Mesenchymal stem cell (in vitro differentiated cells and primary cell): ENCODE measurements around the gene CLEC4M.

Experiments
- DNase-seq: peaks from one replicate; pipeline ENCODE4 v3.0.0-alpha.2; 2013
- H2AFZ ChIP-seq: one replicate; pipeline ENCODE4 v1.6.1; 2013; ENCODE audit warnings: low read depth, mild to moderate bottlenecking, control low read depth, inconsistent platforms, low read length, moderate library complexity
- H2AK5ac ChIP-seq: 2 replicates; pipeline ENCODE4 v1.6.1; 2013; ENCODE audit warnings: low read length, moderate library complexity, mild to moderate bottlenecking, inconsistent platforms; ENCODE audit not compliant: severe bottlenecking
- H2BK120ac ChIP-seq: one replicate; pipeline ENCODE4 v1.6.1; 2013; ENCODE audit warnings: low read depth, mild to moderate bottlenecking, inconsistent platforms, low read length, moderate library complexity
- H2BK12ac ChIP-seq, 2 experiments: one replicate each; pipeline ENCODE4 v1.6.1; 2013; ENCODE audit warnings: inconsistent platforms in 2 of 2, low read length in 2 of 2, mild to moderate bottlenecking in 2 of 2, moderate library complexity in 2 of 2, control low read depth in 1 of 2
- H2BK15ac ChIP-seq: one replicate; pipeline ENCODE4 v1.6.1; 2013; ENCODE audit warnings: mild to moderate bottlenecking, low read depth, inconsistent platforms; ENCODE audit not compliant: poor library complexity, severe bottlenecking
- H2BK5ac ChIP-seq: 2 replicates; pipeline ENCODE4 v1.6.1; 2013; ENCODE audit warnings: low read depth, mild to moderate bottlenecking, low read length, control low read depth, inconsistent platforms; ENCODE audit not compliant: poor library complexity, severe bottlenecking
- H3K14ac ChIP-seq, 2 experiments: one replicate each; pipeline ENCODE4 v1.6.1; 2013; ENCODE audit warnings: inconsistent platforms in 2 of 2, low read length in 2 of 2, control low read depth in 1 of 2, mild to moderate bottlenecking in 1 of 2, moderate library complexity in 1 of 2
- H3K18ac ChIP-seq, 2 experiments: one replicate each; pipeline ENCODE4 v1.6.1; 2013; ENCODE audit warnings: inconsistent platforms in 2 of 2, low read length in 2 of 2, control low read depth in 1 of 2, low read depth in 1 of 2, mild to moderate bottlenecking in 1 of 2
- H3K23ac ChIP-seq, 2 experiments: one replicate each; pipeline ENCODE4 v1.6.1; 2013; ENCODE audit warnings: inconsistent platforms in 2 of 2, low read length in 2 of 2, mild to moderate bottlenecking in 2 of 2, moderate library complexity in 2 of 2, control low read depth in 1 of 2
- H3K27ac ChIP-seq: 2 replicates; pipeline ENCODE4 v1.5.1; 2013; ENCODE audit warnings: mild to moderate bottlenecking, moderate library complexity, low read length, control low read depth, inconsistent platforms; ENCODE audit not compliant: poor library complexity, severe bottlenecking
- H3K27me3 ChIP-seq, 2 experiments: 2 replicates each; pipeline versions ENCODE4 v1.6.1 to v1.7.0; 2013; ENCODE audit warnings: low read length in 2 of 2, mild to moderate bottlenecking in 2 of 2, moderate library complexity in 2 of 2, control low read depth in 1 of 2, inconsistent platforms in 1 of 2; ENCODE audit not compliant: control insufficient read depth in 1 of 2, insufficient read depth in 1 of 2
- H3K36me3 ChIP-seq, 2 experiments: 2 replicates each; pipeline versions ENCODE4 v1.6.1 to v1.7.0; 2013; ENCODE audit warnings: low read length in 2 of 2, control low read depth in 1 of 2, inconsistent platforms in 1 of 2, low read depth in 1 of 2, mild to moderate bottlenecking in 1 of 2; ENCODE audit not compliant: insufficient read depth in 2 of 2, control insufficient read depth in 1 of 2
- H3K4ac ChIP-seq, 2 experiments: one replicate each; pipeline ENCODE4 v1.6.1; 2013; ENCODE audit warnings: inconsistent platforms in 2 of 2, low read length in 2 of 2, mild to moderate bottlenecking in 2 of 2, moderate library complexity in 2 of 2, control low read depth in 1 of 2, low read depth in 1 of 2
- H3K4me1 ChIP-seq: 2 replicates; pipeline ENCODE4 v1.6.1; 2013; ENCODE audit warnings: low read depth, low read length, control low read depth; ENCODE audit not compliant: control insufficient read depth, insufficient read depth
- H3K4me2 ChIP-seq: 2 replicates; pipeline ENCODE4 v1.6.1; 2013; ENCODE audit warnings: low read length, mild to moderate bottlenecking, inconsistent platforms; ENCODE audit not compliant: poor library complexity, severe bottlenecking
- H3K4me3 ChIP-seq, 2 experiments: 2 replicates each; pipeline versions ENCODE4 v1.5.1 to v1.7.0; 2013; ENCODE audit warnings: low read length in 2 of 2, mild to moderate bottlenecking in 2 of 2, control low read depth in 1 of 2, low read depth in 1 of 2; ENCODE audit not compliant: insufficient read depth in 1 of 2
- H3K79me1 ChIP-seq: replicated peaks from 2 replicates; pipeline ENCODE4 v1.6.1; 2013; ENCODE audit warnings: mild to moderate bottlenecking, control low read depth, low read length, inconsistent platforms; ENCODE audit not compliant: poor library complexity, severe bottlenecking
- H3K9ac ChIP-seq: 2 replicates; pipeline ENCODE4 v1.7.0; 2013; ENCODE audit warnings: mild to moderate bottlenecking, low read length, moderate library complexity
- H3K9me3 ChIP-seq: 2 replicates; pipeline ENCODE4 v1.7.0; 2013; ENCODE audit warnings: mild to moderate bottlenecking, low read length; ENCODE audit not compliant: control insufficient read depth
- H4K8ac ChIP-seq: one replicate; pipeline ENCODE4 v1.6.1; 2013; ENCODE audit warnings: inconsistent platforms, mild to moderate bottlenecking, low read length, moderate library complexity
- H4K91ac ChIP-seq: one replicate; pipeline ENCODE4 v1.6.1; 2013; ENCODE audit warnings: mild to moderate bottlenecking, low read length, inconsistent platforms
- WGBS: methylation state at CpG from one replicate; pipeline ENCODE4 v1.1.7; 2013; ENCODE audit warnings: mixed read lengths; 5-methylcytosine and 5-hydroxymethylcytosine counted together

CLEC4M gene

DNA sequence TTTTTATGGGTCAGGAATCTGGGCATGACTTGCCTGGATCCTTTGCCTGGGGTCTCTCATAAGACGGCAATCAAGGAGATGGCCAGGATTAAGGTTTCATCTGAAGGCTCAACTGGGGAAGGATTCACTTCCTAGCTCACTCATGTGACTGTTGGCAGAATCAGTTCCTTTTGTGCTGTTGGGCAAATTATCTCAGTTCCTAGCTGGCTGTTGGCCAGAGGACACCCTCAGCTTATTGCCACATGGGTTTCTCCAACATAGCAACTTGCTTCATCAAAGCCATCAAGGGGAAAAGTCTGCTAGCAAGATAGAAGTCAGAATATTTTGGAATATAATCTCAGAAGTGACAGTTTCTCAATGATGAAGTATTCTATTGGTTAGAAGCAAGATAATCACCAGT lies 54.8 kb downstream of the CLEC4M start:
- Histone ChIP-seq H2BK5ac (no peak overlapping the region), H3K23ac (no peak overlapping the region), H3K18ac (no peak overlapping the region), H2BK15ac (no peak overlapping the region), H2AFZ (no peak overlapping the region), H3K9me3 (peaks cover 16% of the 10 kb centered on the region), H3K27me3 (peaks cover 7 to 26% of the 10 kb centered on the region in 2 experiments), H3K14ac (peak overlapping the region in 1 of 2 experiments; percentile 15), H3K4ac (no peak overlapping the region), H4K8ac (no peak overlapping the region), H3K36me3 (no peaks in the 10 kb centered on the region), H3K4me2 (no peak overlapping the region), H3K4me1 (peaks cover 1% of the 10 kb centered on the region), H3K27ac (no peak overlapping the region), H3K4me3 (no peak overlapping the region), H3K9ac (no peak overlapping the region), H3K79me1 (no peaks in the 10 kb centered on the region), H2BK12ac (no peak overlapping the region), H2AK5ac (no peak overlapping the region), H4K91ac (no peak overlapping the region), H2BK120ac (no peak overlapping the region)
- WGBS, result 100% methylated on average over 1 of the region's 1 CpG
- no peak for DNase-seq

DNA sequence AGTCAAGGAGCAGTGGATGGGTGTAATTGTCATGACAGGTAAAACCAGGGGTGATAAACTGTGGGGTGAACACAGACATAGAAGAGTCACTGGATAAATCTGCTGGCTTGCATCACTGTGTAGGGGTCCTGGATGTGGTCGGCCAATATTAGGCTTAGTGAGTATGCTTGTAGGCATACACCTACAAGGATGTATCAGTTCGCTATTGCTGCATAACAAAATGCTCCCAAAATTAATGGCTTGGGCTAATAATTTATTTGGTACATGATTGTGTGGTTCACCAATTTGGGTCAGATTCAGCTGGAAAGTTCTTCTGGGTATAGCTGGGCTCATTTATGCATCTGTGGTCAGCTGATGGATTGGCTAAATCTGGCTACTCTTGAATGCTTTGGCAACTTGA lies 55.8 kb downstream of the CLEC4M start:
- no peak overlapping the region for H4K8ac ChIP-seq
- peaks cover 7 to 26% of the 10 kb centered on the region in 2 experiments for H3K27me3 ChIP-seq
- H3K9me3 ChIP-seq, result peaks cover 16% of the 10 kb centered on the region
- no peak for DNase-seq
- no peak overlapping the region for H3K14ac ChIP-seq
- no peak overlapping the region for H2BK120ac ChIP-seq
- WGBS, result 88% methylated on average over 2 of the region's 2 CpGs
- H2BK5ac ChIP-seq, result no peak overlapping the region
- no peak overlapping the region for H2BK15ac ChIP-seq
- no peak overlapping the region for H3K27ac ChIP-seq
- no peaks in the 10 kb centered on the region for H3K79me1 ChIP-seq
- no peak overlapping the region for H3K4me3 ChIP-seq
- H3K18ac ChIP-seq, result no peak overlapping the region
- H3K4me1 ChIP-seq, result peaks cover 1% of the 10 kb centered on the region
- no peak overlapping the region for H2BK12ac ChIP-seq
- no peak overlapping the region for H3K23ac ChIP-seq
- no peak overlapping the region for H3K4me2 ChIP-seq
- H3K9ac ChIP-seq, result no peak overlapping the region
- H2AFZ ChIP-seq, result no peak overlapping the region
- H2AK5ac ChIP-seq, result no peak overlapping the region
- H3K36me3 ChIP-seq, result no peaks in the 10 kb centered on the region
- H4K91ac ChIP-seq, result no peak overlapping the region
- no peak overlapping the region for H3K4ac ChIP-seq
